ENCODE data around the gene C5AR1. TPM values are rescaled to one million over a fixed set of nuclear protein-coding genes. Genes with fewer than 3 reads are reported as not detected.

Gene C5AR1
- total RNA-seq, 1 donor from 2014 or later: 9.3 TPM

Other genes with a start within 250 kb of the C5AR1 start
- gene ZC3H4, start 196.1 kb upstream of the C5AR1 start, total RNA-seq: 24.6 TPM
- gene SAE1, start 179.0 kb upstream of the C5AR1 start, total RNA-seq: 54.4 TPM
- 14.9 TPM for gene BBC3, start 78.7 kb upstream of the C5AR1 start, total RNA-seq
- 45.3 TPM for gene CCDC9, start 53.3 kb upstream of the C5AR1 start, total RNA-seq
- gene INAFM1, start 35.0 kb upstream of the C5AR1 start, total RNA-seq: 33.7 TPM
- 18.3 TPM for gene C5AR2, start 22.3 kb downstream of the C5AR1 start, total RNA-seq
- gene DHX34, start 39.5 kb downstream of the C5AR1 start, total RNA-seq: 8.0 TPM
- gene MEIS3, start 109.7 kb downstream of the C5AR1 start, total RNA-seq: 28.6 TPM
- gene SLC8A2, start 162.0 kb downstream of the C5AR1 start, total RNA-seq: not detected
- 26.0 TPM for gene KPTN, start 174.4 kb downstream of the C5AR1 start, total RNA-seq
- 102 TPM for gene NAPA, start 205.2 kb downstream of the C5AR1 start, total RNA-seq

Measured in ascending aorta (tissue), 1 donor.